GM12892 (cell line): ENCODE results near the gene CCDC134.

Experiments
- POLR2A ChIP-seq: IDR thresholded peaks from 2 replicates; pipeline ENCODE4 v1.6.1; 2011; ENCODE audit warnings: low read depth, low read length, control low read depth
- POLR2AphosphoS5 ChIP-seq: IDR thresholded peaks from 2 replicates; pipeline ENCODE4 v1.6.1; 2011; ENCODE audit warnings: low read depth, low read length, control low read depth

- TF ChIP-seq POLR2A (no peak), POLR2AphosphoS5 (no peak)
These were observed 24.9 kb downstream of the CCDC134 start for GRCh38 chr22:41825376-41825775.
